HG02943 (cell line): ENCODE data around the gene ZFYVE19.

ENCODE experiments used
- ATAC-seq: cut with Tn5 transposase; IDR thresholded peaks from one replicate; pipeline ENCODE4 v1.9.1; 2021; ENCODE audit warnings: mild to moderate bottlenecking, low read depth, moderate library complexity; ENCODE audit not compliant: unreplicated experiment

ZFYVE19 gene

DNA sequence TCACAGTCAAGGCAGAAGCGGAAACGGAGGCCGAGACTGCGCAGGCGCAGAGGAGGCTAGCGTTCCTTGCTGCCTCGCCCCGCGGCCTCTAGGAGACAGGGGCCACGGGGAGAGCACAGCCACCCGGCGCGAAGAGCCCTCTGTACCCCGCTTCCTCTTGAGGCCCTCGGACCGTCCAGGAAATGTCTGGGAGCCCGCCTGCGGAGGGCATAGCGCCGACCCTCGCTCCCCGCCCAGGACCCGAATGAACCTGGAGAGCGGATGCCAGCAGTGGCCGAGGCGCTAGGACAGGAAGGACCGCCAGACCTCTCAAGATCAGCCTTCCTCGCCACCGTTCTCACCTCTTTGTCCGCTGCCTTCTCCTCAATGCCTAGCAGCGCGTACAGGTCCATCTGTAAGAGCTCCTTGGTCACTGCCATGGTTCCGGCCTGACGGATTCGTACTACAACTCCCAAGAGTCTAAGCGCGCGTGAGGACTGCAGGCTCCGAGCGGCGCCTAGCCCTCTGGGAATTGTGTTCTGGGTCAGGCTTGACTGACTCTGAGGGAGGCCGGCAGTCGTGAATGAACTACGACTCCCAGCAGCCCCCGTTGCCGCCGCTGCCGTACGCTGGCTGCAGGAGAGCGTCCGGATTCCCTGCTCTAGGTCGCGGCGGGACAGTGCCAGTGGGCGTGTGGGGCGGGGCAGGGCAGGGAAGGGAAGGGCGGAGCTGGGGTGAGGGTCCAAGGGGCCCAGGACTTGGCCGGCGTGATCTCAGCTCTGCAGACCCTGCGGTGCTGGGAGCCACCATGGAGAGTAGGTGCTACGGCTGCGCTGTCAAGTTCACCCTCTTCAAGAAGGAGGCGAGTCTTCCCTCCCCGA is at the start of gene ZFYVE19, which contains the start of gene DNAJC17:
TSS of gene ZFYVE19 (plus strand) at position 62 of the 860 bp plus-strand sequence. CDS start at position 563, 501 bp downstream.
TSS of gene DNAJC17 (minus strand) at position 446 of the 860 bp plus-strand sequence. CDS start at position 419, 27 bp downstream.
- peak; percentile 90 for ATAC-seq

DNA sequence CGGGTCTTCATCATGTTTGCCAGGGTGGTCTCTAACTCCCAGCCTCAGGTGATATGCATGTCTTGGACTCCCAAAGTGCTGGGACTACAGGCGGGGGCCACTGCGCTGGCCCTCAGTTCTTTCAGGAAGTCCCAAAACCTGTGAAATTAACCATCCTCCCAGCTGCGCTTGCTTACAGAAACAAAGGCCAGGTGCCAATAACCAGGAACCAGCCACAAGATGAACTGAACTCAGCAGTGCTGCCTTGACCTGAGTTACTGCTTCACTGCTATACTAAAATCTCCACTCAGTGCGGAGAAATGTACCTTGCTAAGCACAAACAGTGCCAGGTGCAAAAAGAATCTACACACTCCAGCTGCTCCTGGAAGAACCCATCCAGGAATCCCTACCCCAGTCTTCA is 46.9 kb upstream of the ZFYVE19 start:
- ATAC-seq = no peak

DNA sequence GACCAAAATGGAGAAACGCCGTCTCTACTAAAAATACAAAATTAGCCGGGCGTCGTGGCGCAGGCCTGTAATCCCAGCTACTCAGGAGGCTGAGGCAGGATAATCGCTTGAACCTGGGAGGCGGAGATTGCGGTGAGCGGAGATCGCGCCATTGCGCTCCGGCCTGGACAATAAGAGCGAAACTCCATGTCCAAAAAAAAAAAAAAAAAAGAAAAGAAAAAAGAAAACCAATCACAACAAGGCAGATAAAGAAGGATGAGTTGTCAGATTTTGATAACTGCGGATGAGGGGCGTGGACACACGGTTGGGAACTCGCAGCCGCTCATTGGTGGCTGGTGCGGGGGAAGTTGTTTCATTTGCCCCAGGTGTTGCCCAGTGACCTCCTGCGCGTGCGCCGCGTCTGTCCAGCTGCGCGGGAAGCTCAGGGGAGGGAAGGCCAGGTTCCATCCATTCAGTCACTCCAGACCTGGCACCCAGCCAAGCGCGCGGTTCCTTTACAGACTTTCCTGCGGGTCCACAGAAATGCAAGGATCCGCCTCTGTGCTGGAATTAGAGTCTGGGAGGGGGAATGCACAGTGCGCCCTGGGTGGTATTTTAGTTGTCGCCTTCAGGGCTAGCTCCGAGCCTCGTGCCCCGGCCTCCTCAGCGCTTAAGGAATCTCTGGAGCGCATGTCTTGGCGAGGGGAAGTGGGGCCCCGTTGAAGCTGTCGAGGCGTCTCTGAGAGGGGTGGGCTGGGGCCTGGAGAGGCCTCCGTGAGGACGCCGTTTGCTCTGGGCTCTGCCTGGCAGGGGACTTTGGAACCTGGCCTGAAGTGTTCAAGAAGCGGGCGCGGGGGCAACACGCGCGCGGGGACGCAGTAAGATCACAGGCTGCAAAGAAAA is 43.7 kb upstream of the ZFYVE19 start:
- ATAC-seq = no peak

DNA sequence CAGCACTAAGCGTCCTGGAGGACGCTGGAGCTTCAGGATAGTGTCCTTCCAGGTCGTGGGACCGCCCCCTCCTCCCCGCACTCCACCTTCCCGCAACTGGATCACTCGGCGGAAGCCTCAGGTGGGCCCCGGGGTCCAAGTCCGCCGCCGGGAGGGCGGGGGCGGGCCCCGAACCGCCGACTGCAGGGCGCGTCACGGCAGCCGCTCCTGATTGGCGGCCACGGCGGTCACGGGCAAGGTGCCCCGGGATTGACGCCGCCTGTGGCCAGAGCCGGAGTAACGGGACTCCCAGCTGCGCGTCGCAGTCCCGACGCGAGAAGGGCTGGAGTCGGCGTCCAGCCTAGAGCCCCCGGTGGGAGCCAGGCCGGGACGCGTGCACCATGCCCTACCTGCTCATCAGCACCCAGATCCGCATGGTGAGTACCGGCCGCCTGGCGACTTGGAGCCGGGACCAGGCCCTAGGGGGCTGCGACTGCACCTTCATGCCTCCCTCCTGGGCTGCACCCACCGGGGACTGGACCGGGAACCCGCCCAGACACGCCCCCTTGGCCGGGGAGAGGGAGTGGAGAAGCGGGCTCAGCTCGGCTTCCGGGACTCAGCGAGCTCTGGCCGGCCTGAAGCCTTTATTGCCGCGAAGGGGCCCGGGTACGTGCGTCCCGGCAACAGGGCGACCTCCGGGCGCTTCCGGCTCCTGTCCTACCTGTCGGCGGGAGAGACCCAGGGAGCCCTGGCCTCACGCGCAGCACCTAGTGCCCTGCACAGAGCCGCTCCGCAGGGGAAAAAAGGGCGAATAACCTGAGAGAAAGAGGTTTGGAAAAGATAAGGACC is 42.9 kb upstream of the ZFYVE19 start, which contains the start of gene GCHFR:
TSS of gene GCHFR (plus strand) at position 268 of the 828 bp plus-strand sequence. CDS start at position 381, 113 bp downstream.
- ATAC-seq = no peak

GRCh38 chr15:40764629-40765103 is 42.2 kb upstream of the ZFYVE19 start:
- no peak for ATAC-seq

GRCh38 chr15:40766194-40766815 is 40.6 kb upstream of the ZFYVE19 start:
- ATAC-seq = no peak

GRCh38 chr15:40766906-40767837 is 39.7 kb upstream of the ZFYVE19 start:
- no peak for ATAC-seq

DNA sequence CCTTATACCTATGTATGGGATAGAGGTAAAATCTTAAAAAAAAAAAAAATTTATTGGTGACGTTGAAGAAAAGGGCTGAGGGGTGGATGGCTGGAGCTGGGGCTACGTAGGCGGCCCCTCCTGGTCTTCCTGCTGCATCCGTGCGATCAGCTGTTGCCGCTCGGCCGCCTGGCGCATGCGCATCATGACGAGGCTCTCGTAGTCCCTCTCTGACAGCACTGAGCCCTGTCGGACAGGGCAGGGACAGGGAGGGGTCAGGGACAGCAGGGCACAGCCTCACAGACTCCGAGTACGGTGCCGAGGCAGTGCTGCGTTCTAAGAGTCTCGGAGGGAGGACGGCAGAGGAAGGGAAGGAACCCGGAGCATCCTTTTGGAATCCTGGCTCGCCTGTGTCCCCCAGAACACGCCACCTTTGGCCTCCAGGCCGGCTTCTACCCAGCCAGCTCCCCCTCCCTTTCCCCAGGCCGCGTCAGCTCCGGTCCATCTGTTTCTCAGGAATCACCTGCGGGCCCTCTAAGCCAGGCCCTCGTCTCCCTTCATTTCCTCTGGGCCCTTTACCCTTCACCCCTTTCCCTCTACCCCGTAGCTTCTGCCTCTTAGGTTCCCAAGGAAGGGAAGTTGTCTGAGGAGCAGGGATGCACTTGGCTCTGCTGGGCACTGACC is 38.9 kb upstream of the ZFYVE19 start:
- ATAC-seq = no peak

DNA sequence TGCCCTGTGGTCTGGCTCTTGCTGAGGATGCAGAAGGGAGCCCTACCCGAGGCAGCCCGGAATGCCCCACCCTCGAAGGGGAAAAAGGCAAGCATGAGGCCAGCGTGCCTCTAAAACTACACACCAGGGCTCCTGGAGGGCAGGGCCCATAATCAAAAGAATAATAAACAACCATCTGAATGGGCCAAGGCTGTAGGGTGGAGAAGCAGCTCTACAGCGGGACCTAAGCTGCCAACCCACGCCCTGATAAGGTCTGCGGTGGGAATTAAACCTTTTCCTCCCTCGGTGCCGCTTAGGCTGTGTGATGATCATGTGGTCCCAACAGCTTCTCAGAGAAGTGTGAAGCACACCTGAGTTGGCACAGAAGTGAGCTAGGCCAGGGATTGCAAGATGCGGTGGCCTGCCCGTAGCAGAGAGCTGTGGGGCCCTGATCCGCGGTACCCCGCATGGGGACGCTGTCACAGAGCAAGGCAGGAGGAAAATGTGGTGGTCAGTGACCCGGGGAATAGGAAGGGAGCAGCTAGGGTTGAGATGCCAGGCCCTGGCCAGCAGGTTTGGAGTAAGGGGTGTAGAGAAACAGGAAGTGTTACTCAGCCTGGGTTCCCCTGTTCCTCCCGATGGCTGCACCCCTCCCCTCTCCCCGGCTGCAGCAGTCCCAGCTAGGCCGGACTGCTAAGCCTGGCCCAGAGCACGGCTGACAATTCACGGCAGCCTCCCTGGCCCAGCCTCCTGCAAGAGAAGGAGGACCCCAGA is 38.2 kb upstream of the ZFYVE19 start:
- no peak for ATAC-seq

DNA sequence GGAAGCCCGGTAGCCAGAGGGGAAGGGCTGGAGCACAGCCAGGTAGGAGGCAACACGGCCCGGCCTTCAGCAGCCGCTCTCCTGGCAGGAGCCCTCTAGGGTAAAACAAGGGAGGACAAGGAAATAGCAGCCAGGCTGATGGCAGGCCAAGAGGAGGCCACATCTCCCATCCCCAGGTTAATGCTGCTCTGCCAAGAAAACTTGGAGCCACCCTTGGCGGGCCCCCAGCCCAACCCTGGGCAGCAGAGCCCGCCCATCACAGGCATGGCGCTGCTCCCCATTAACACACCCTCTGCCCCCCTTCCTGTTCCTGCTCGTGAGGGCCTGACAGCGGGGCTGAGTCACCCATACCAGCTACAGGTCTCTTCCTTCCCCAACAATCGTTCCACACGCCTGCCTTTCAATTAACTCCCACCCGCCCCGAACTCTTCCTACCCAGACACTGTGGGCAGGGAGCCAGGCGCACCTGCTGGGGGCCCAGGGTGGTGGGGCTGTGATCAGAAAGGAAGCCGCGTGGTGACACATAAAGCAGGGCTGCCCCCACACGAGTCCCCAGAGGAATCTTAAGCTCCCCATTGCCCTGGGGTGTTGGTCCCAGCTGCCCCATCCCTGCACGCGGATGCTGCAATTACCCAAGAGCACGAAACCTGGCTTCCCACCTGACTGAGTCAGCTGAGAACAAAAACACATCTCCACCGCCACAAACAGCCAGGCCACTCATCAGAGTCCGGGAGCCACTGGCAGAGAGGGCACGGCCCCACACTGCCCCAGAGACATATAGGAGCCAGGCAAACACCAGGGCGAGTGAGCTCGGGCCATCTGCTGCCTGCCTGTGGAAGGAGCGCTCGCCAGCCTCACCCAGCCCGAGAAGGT is 37.4 kb upstream of the ZFYVE19 start, which contains the start of gene C15orf62:
TSS of gene C15orf62 (plus strand) at position 707 of the 873 bp plus-strand sequence. CDS start 516 bp downstream, outside the sequence.
- no peak for ATAC-seq

DNA sequence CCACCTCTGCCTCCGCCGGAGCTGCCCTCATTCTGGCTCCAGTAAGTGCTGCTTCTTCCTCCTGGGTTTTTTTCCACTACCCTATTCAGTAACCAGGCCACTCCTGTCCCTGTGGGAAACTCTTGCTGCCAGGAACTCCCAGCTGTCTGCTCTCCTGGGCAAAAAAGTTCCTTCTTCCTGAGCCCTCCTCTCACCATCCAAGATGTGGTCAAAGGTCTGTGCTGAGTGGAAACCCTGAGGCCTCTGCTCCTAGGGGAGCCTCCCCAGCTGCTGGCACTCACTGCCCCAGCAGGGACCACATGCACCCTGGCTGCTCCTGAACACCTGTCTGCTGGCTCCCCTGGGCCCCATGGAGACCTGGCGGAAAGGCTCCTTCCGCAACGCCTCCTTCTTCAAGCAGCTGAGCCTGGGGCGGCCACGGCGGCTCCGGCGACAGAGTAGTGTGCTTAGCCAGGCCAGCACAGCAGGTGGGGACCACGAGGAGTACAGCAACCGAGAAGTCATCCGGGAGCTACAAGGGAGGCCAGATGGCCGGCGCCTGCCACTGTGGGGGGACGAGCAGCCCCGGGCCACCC is 36.7 kb upstream of the ZFYVE19 start:
- ATAC-seq = no peak

- ATAC-seq = no peak
Measured at GRCh38 chr15:40771242-40771641, 35.6 kb upstream of the ZFYVE19 start.

GRCh38 chr15:40772014-40772413 is 34.9 kb upstream of the ZFYVE19 start:
- no peak for ATAC-seq

DNA sequence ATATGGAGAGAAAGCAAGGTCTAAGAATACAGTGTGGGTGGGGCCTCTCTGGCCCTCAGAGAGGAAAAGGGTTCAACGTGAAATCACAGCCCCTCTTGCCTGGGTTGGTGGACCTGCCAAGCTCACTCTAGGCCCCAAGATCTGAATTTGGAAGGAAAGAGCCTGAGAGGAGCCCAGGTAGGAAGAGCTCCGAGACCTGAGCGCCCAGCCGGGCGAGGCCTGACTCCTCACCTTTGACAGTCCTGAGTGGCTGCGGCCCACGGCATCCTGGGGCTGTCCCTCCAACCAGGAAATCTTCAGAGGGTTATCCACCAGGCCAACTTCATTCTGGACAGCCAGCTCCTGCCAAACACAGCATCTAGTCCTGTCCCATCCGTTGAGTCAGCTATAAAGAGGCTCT is 33.4 kb upstream of the ZFYVE19 start:
- ATAC-seq = no peak

DNA sequence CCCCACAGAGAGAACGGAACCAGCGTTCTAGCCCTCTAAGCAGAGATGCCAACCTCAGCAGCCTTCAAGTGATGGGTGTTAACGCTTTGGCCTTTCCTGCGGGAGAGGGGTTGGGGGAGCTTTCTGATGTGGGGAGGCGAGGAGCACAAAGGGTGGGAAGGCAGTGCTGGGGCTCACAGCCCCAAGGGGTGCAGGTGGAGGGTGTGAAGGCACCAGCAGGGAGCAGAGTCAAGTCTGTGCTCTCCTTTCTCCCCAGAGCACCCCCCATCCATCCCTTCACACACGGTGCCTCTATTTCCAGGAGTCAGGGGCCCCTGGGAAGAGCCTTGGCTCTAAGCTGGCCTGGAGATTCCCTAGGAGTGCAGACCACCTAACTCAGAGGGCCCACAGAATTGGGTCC is 33.0 kb upstream of the ZFYVE19 start:
- ATAC-seq = no peak

DNA sequence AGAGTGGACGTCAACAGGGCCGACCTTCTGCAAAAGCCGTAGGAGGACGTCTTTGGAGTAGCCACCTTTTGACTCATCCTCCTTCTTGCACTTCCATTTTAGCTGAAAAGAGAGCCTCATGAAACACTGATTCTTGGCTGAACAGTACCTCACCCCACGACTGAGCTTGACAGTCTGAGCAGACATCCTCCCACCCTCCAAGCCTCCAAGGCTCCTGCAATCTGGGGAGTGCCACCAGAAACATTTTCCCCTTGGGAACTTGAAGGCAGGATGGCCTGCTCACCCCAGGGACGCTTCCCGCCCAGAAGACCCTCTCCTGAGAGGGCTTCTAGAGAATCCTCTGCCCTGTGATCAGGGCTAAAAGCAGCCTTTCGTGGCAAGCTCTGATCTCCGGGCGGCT is 31.9 kb upstream of the ZFYVE19 start:
- no peak for ATAC-seq
